Activated naive CD8-positive, alpha-beta T cell treated with anti-CD3 and anti-CD28 coated beads, Interleukin-2, amount 50 U/mL, for 24 hours (primary cell): ENCODE results near the gene INO80E.
"Not testable (repeated sequence)": the region's sequence is repeated elsewhere in the genome, so short reads cannot be mapped to it uniquely, and the experiment has no call there.

Experiments used
- ATAC-seq: fragments of 150-1000 bp; cut with Tn5 transposase; one replicate; pipeline ENCODE4 v1.10.0; 2021
- DNase-seq: peaks from one replicate; pipeline ENCODE4 v3.0.0; 2021
- H3K27ac Mint-ChIP-seq: one replicate; pipeline ENCODE4 v1.8.0; 2021; ENCODE audit warnings: mild to moderate bottlenecking, mixed read lengths
- H3K27me3 Mint-ChIP-seq: one replicate; pipeline ENCODE4 v1.8.0; 2021; ENCODE audit warnings: mixed read lengths
- H3K36me3 Mint-ChIP-seq: one replicate; pipeline ENCODE4 v1.8.0; 2021; ENCODE audit warnings: low read depth, mixed read lengths
- H3K4me1 Mint-ChIP-seq: one replicate; pipeline ENCODE4 v1.8.0; 2021; ENCODE audit warnings: mixed read lengths
- H3K4me3 Mint-ChIP-seq: one replicate; pipeline ENCODE4 v1.8.0; 2021; ENCODE audit warnings: mild to moderate bottlenecking, moderate library complexity, mixed read lengths
- H3K9me3 Mint-ChIP-seq: one replicate; pipeline ENCODE4 v1.8.0; 2021; ENCODE audit warnings: mixed read lengths

The INO80E gene

DNA sequence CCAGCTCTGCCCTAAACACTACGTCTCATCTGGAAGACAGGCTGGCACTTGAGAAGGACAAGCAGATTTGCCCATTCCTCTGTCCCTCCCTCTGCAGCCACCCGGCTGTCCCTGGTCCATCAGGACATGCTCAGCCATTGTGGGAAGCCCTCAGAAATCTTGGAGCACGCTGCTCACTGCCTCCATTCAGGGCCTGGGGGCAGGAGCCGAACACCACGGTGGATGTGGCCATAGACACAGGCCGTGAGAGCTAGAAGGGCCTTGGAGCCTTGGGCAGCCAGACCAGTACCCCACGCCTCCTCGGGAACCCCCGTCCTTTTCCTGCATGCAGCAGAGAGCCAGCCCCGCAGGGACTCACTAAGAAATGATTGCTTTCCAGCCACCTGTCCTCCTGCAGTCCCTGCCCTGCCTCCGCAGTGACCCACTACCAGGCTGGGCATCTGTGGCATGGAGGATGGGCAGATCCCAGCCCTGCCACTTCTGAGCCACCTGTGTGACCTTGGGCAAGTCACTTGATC lies 11.4 kb downstream of the INO80E start:
- Mint-ChIP-seq H3K4me3 (no peak overlapping the region), H3K27ac (no peak overlapping the region)

GRCh38 chr16:30009085-30009862 lies 13.2 kb downstream of the INO80E start:
- Mint-ChIP-seq H3K27me3 (peaks cover 18% of the 10 kb centered on the region), H3K4me3 (peak overlapping the region; percentile 11), H3K4me1 (peaks cover 8% of the 10 kb centered on the region), H3K36me3 (no peaks in the 10 kb centered on the region), H3K27ac (no peak overlapping the region), H3K9me3 (no peaks in the 10 kb centered on the region)
- no peak for ATAC-seq
- no peak for DNase-seq

More for the DNA sequence above, 11.4 kb downstream of the INO80E start:
- H3K27me3 Mint-ChIP-seq, result peaks cover 18% of the 10 kb centered on the region
- ATAC-seq (no peak), DNase-seq (no peak)
- no peaks in the 10 kb centered on the region for H3K9me3 Mint-ChIP-seq
- peaks cover 8% of the 10 kb centered on the region for H3K4me1 Mint-ChIP-seq
- H3K36me3 Mint-ChIP-seq, result no peaks in the 10 kb centered on the region

GRCh38 chr16:30009990-30010843 lies 14.2 kb downstream of the INO80E start:
- Mint-ChIP-seq H3K9me3 (no peaks in the 10 kb centered on the region), H3K4me3 (peak overlapping the region; percentile 63), H3K27me3 (peaks cover 18% of the 10 kb centered on the region), H3K27ac (peak overlapping the region; percentile 46), H3K36me3 (no peaks in the 10 kb centered on the region), H3K4me1 (peaks cover 8% of the 10 kb centered on the region)
- no peak for DNase-seq
- ATAC-seq, result peak; percentile 30

DNA sequence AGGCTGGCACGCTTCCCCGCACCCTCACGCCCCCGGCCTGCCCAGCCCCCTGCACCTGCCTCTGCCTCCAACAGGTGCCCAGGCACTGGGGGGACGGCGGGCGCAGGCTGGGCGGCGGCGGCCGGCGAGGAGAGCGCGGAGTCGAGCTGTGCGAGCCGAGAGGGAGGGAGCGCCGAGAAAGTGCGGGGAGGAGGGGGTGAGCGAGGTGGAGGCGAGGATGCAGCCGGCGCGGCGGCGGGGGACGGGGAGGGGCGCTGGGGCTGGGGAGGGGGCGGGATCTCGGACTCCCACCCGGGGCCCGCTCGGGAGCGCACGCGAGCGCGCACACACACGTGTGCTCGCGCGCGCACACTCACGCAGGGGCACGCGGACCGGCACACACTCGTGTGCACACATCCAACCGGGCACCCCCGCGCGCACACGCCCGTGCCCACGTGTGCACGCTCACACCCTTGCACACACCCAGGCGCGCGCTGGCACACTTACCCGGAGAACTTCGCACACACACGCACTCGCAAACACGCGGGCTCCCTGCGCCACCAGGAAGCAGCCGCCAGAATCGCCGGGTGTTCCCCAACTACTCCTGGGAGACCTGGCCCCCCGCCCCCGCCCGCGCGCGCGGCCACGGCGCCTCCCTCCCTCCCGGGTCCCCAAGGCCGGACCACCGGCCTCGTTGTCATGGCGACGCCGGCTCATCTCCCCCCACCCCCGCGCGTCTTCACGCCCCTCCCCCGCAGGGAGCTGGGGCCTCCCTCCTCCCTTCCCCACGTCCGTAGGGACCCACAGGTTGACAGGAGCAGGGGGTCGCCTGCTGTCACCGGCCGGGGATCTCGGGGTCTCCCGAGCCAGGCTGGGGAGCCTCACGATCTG lies 15.0 kb downstream of the INO80E start, which contains the start of gene DOC2A:
TSS of gene DOC2A (minus strand) at position 184 of the 870 bp plus-strand sequence. CDS start 805 bp downstream, outside the sequence.
- Mint-ChIP-seq H3K4me1 (peaks cover 8% of the 10 kb centered on the region), H3K36me3 (no peaks in the 10 kb centered on the region), H3K27me3 (peaks cover 21% of the 10 kb centered on the region), H3K9me3 (no peaks in the 10 kb centered on the region), H3K4me3 (peak within 1 kb of the TSS; percentile 71), H3K27ac (peak within 1 kb of the TSS; percentile 46)
- peak; percentile 35 for DNase-seq
- ATAC-seq, result peak; percentile 31

- Mint-ChIP-seq H3K4me1 (peaks cover 8% of the 10 kb centered on the region), H3K36me3 (no peaks in the 10 kb centered on the region), H3K4me3 (peak overlapping the region; percentile 71), H3K9me3 (no peaks in the 10 kb centered on the region), H3K27ac (peak overlapping the region; percentile 26), H3K27me3 (peaks cover 21% of the 10 kb centered on the region)
- ATAC-seq (no peak), DNase-seq (no peak)
These were observed 15.9 kb downstream of the INO80E start for GRCh38 chr16:30011714-30012504.

- not testable (repeated sequence) for H3K9me3 Mint-ChIP-seq, ATAC-seq, H3K27ac Mint-ChIP-seq, DNase-seq, H3K4me3 Mint-ChIP-seq, H3K36me3 Mint-ChIP-seq, H3K4me1 Mint-ChIP-seq
- H3K27me3 Mint-ChIP-seq, result peaks cover 21% of the 10 kb centered on the region
These were observed 16.6 kb downstream of the INO80E start for GRCh38 chr16:30012598-30012997.

DNA sequence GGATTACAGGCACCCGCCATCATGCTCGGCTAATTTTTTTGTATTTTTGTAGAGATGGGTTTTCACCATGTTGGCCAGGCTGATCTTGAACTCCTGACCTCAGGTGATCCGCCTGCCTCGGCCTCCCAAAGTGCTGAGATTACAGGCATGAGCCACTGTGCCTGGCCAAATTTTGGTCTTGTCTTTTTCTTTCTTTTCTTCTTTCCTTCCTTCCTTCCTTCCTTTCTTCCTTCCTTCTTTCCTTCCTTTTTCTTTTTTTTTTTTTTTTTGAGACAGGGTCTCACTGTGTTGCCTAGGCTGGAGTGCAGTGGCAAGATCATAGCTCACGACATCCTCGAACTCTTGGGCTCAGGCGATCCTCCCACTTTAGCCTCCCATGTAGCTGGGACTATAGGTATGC lies 19.4 kb downstream of the INO80E start:
- not testable (repeated sequence) for ATAC-seq, H3K4me3 Mint-ChIP-seq, H3K36me3 Mint-ChIP-seq, H3K27ac Mint-ChIP-seq, H3K9me3 Mint-ChIP-seq, DNase-seq, H3K4me1 Mint-ChIP-seq
- H3K27me3 Mint-ChIP-seq, result peaks cover 13% of the 10 kb centered on the region

DNA sequence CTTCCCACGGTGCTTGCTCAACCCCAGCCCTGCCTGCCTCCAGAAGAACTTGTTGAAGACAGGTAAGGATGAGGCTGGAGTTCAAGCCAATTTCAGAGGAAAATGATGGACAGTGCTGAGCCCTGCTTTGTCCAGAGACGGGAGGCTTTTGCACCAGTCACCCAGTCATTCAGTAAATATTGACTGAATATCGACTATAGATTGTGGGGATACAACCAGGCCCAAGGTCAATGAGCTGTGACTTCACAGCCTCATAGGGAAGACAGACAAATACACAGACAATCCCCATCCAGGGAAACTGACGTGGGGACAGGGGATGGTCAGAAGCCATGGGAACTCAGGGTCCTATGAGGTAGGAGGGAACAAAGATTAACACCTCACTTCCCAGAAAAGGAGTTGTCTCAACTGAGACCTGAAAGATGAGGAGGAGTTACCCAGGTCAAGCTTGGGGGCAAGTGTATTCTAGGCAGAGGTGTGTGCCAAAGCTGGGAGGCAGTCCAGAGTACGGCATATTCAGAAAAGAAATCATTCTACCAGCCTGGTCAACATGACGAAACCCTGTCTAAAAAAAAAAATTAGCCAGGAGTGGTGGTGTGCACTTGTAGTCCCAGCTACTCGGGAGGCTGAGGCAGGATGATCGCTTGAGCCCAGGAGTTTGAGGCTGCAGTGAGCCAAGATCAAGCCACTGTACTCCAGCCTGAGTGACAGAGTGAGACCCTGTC lies 20.7 kb downstream of the INO80E start:
- Mint-ChIP-seq H3K27me3 (peaks cover 16% of the 10 kb centered on the region), H3K27ac (no peak overlapping the region), H3K4me3 (no peak overlapping the region), H3K9me3 (no peaks in the 10 kb centered on the region), H3K4me1 (peaks cover 9% of the 10 kb centered on the region), H3K36me3 (no peaks in the 10 kb centered on the region)
- no peak for DNase-seq
- ATAC-seq, result no peak

GRCh38 chr16:30017277-30017656 lies 21.2 kb downstream of the INO80E start:
- Mint-ChIP-seq H3K27ac (no peak overlapping the region), H3K27me3 (peaks cover 11% of the 10 kb centered on the region), H3K9me3 (no peaks in the 10 kb centered on the region), H3K4me3 (no peak overlapping the region), H3K4me1 (peaks cover 5% of the 10 kb centered on the region), H3K36me3 (no peaks in the 10 kb centered on the region)
- ATAC-seq (no peak), DNase-seq (no peak)

GRCh38 chr16:30017937-30018336 lies 21.9 kb downstream of the INO80E start:
- not testable (repeated sequence) for DNase-seq, H3K9me3 Mint-ChIP-seq, H3K4me3 Mint-ChIP-seq, H3K4me1 Mint-ChIP-seq, H3K27ac Mint-ChIP-seq, ATAC-seq, H3K27me3 Mint-ChIP-seq, H3K36me3 Mint-ChIP-seq

- H3K36me3 Mint-ChIP-seq, result no peaks in the 10 kb centered on the region
- peaks cover 10% of the 10 kb centered on the region for H3K27me3 Mint-ChIP-seq
- no peak overlapping the region for H3K27ac Mint-ChIP-seq
- no peak for DNase-seq
- H3K9me3 Mint-ChIP-seq, result no peaks in the 10 kb centered on the region
- peaks cover 5% of the 10 kb centered on the region for H3K4me1 Mint-ChIP-seq
- no peak overlapping the region for H3K4me3 Mint-ChIP-seq
- ATAC-seq, result peak; percentile 34
These were observed 22.7 kb downstream of the INO80E start for GRCh38 chr16:30018731-30019158.

DNA sequence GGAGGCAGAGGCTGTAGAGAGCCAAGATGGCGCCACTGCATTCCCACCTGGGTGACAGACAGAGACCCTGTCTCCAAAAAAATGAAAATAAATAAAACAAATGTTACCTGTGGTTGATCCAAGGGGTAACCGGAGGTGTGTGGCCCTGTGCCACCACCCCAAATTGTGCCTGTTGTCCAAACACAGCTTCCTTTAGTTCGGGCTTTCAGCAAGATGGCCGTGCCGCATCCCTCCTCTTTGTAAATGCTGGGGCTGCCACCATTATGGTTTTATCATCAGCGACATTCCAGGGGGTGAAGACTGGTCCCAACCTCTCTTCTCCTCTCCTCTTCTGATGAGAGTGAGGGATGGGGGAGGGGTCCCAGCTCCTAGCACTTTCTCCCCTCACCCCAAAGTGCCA lies 26.8 kb downstream of the INO80E start, which contains the start of gene C16orf92:
TSS of gene C16orf92 (plus strand) at position 312 of the 400 bp plus-strand sequence. CDS start 143 bp downstream, outside the sequence.
- Mint-ChIP-seq H3K4me1 (peaks cover 5% of the 10 kb centered on the region), H3K36me3 (no peaks in the 10 kb centered on the region), H3K9me3 (no peaks in the 10 kb centered on the region), H3K4me3 (no peak within 1 kb of the TSS), H3K27me3 (peaks cover 23% of the 10 kb centered on the region), H3K27ac (no peak within 1 kb of the TSS)
- DNase-seq (no peak), ATAC-seq (no peak)

DNA sequence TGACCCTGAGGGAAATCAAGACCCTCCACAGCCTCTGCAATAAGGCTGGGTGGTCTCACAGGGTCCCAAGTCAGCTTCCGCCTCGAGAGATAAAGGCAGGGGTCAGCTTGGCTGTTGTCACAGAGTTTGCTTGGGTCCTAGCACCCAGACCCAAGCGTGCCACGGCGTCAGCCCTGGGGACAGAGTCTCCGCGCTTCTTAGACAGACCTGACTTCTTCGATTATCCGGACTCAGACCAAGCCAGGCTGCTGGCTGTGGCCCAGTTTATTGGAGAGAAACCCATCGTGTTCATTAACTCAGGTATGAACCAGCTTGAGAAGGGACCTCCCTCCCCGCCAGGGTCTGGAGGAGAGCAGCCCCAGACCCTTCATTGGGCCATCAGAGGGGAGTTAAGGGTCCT lies 27.5 kb downstream of the INO80E start:
- Mint-ChIP-seq H3K4me1 (peaks cover 5% of the 10 kb centered on the region), H3K36me3 (no peaks in the 10 kb centered on the region), H3K27me3 (peaks cover 30% of the 10 kb centered on the region), H3K9me3 (no peaks in the 10 kb centered on the region), H3K27ac (no peak overlapping the region), H3K4me3 (no peak overlapping the region)
- DNase-seq (no peak), ATAC-seq (no peak)
